Peyer's patch (tissue), 4 donors: ENCODE results near the gene TDRD3.

Source experiments
- POLR2A ChIP-seq, 2 donors: fragments of 450-650 bp; IDR thresholded peaks; one replicate each; pipeline ENCODE4 v1.5.1; 2017; ENCODE audit warnings: antibody characterized with exemption in 2 of 2, mild to moderate bottlenecking in 2 of 2, moderate library complexity in 2 of 2
- TF ChIP-seq, protein P1 (sequence below), 6 experiments: fragments of 450-650 bp in 4 of 6; fragments of 200-600 bp in 2 of 6; sonication (generic) in 1 of 6; IDR thresholded peaks; one replicate each; pipeline ENCODE4 v1.5.1; 2017 to 2019; ENCODE audit warnings: antibody characterized with exemption in 6 of 6, mild to moderate bottlenecking in 3 of 6, moderate library complexity in 1 of 6

DNA sequence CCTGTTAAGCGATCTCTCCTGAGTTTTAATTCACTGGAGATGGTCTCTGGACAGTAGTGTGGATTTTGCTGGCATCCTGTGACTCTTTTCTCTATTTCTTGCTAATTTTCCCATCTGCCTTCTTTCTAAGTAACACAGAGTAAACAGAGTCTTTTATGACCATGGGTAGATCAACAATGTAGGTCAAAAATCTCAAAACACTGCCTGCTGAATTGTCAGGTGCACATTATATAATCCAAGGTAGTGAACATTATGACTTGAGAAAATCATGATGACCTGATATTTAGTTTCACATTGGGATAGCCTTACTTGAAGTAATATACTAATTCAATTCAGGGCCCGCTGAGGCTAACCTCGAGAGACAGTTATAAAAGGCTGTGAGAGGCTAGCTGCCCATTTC, 180.7 kb downstream of the TDRD3 start:
- TF ChIP-seq, protein P1, sequence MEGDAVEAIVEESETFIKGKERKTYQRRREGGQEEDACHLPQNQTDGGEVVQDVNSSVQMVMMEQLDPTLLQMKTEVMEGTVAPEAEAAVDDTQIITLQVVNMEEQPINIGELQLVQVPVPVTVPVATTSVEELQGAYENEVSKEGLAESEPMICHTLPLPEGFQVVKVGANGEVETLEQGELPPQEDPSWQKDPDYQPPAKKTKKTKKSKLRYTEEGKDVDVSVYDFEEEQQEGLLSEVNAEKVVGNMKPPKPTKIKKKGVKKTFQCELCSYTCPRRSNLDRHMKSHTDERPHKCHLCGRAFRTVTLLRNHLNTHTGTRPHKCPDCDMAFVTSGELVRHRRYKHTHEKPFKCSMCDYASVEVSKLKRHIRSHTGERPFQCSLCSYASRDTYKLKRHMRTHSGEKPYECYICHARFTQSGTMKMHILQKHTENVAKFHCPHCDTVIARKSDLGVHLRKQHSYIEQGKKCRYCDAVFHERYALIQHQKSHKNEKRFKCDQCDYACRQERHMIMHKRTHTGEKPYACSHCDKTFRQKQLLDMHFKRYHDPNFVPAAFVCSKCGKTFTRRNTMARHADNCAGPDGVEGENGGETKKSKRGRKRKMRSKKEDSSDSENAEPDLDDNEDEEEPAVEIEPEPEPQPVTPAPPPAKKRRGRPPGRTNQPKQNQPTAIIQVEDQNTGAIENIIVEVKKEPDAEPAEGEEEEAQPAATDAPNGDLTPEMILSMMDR (IDR thresholded peaks at IDR 0.05) = no peak
- TF ChIP-seq POLR2A (IDR thresholded peaks at IDR 0.05) = no peak
